H9 (cell line): Measurements from ENCODE around the gene EIF2S2. TPM values are rescaled to one million over a fixed set of nuclear protein-coding genes. Genes with fewer than 3 reads are reported as not detected.

Experiments
- DNase-seq: peaks from one replicate; pipeline ENCODE4 v3.0.0-alpha.2; 2017
- H2AFZ ChIP-seq: one replicate; pipeline ENCODE4 v1.6.1; 2013; ENCODE audit warnings: mild to moderate bottlenecking, low read length, control low read depth, moderate library complexity
- H2AK5ac ChIP-seq: 2 replicates; pipeline ENCODE4 v1.6.1; 2013; ENCODE audit warnings: low read length, control low read depth, mixed read lengths; ENCODE audit not compliant: insufficient read length
- H2BK120ac ChIP-seq: one replicate; pipeline ENCODE4 v1.6.1; 2013; ENCODE audit warnings: low read depth, mild to moderate bottlenecking, low read length, control low read depth, inconsistent platforms; ENCODE audit not compliant: poor library complexity, severe bottlenecking
- H2BK12ac ChIP-seq: 2 replicates; pipeline ENCODE4 v1.6.1; 2013; ENCODE audit warnings: low read length, control low read depth, mixed read lengths, low read depth; ENCODE audit not compliant: insufficient read length
- H2BK15ac ChIP-seq: 2 replicates; pipeline ENCODE4 v1.6.1; 2013; ENCODE audit warnings: low read depth, low read length, control low read depth
- H2BK20ac ChIP-seq: one replicate; pipeline ENCODE4 v1.6.1; 2013; ENCODE audit warnings: low read depth, mild to moderate bottlenecking, low read length, control low read depth, inconsistent platforms; ENCODE audit not compliant: poor library complexity, severe bottlenecking
- H2BK5ac ChIP-seq: 2 replicates; pipeline ENCODE4 v1.6.1; 2013; ENCODE audit warnings: low read length, control low read depth, mixed read lengths; ENCODE audit not compliant: insufficient read length
- H3K14ac ChIP-seq: 2 replicates; pipeline ENCODE4 v1.6.1; 2013; ENCODE audit warnings: low read length, control low read depth; ENCODE audit not compliant: insufficient read depth
- H3K18ac ChIP-seq: 2 replicates; pipeline ENCODE4 v1.6.1; 2013; ENCODE audit warnings: low read depth, mild to moderate bottlenecking, mixed read lengths, low read length, control low read depth; ENCODE audit not compliant: insufficient read length
- H3K23ac ChIP-seq: 2 replicates; pipeline ENCODE4 v1.6.1; 2013; ENCODE audit warnings: low read length, control low read depth, mixed read lengths, low read depth; ENCODE audit not compliant: insufficient read length
- H3K23me2 ChIP-seq: 2 replicates; pipeline ENCODE4 v1.6.1; 2013; ENCODE audit warnings: low read depth, mild to moderate bottlenecking, mixed read lengths, low read length, control low read depth; ENCODE audit not compliant: insufficient read length, poor library complexity, severe bottlenecking
- H3K27ac ChIP-seq: 2 replicates; pipeline ENCODE4 v1.5.1; 2013; ENCODE audit warnings: low read length, control low read depth, mixed read lengths, low read depth; ENCODE audit not compliant: insufficient read length
- H3K27me3 ChIP-seq: 2 replicates; pipeline ENCODE4 v1.6.1; 2013; ENCODE audit warnings: low read length, control low read depth, inconsistent platforms; ENCODE audit not compliant: insufficient read depth
- H3K4ac ChIP-seq: 2 replicates; pipeline ENCODE4 v1.6.1; 2013; ENCODE audit warnings: low read depth, mild to moderate bottlenecking, control low read depth, inconsistent platforms, low read length, moderate library complexity
- H3K4me1 ChIP-seq: 2 replicates; pipeline ENCODE4 v1.6.1; 2013; ENCODE audit warnings: low read length, control low read depth, inconsistent platforms; ENCODE audit not compliant: insufficient read depth
- H3K4me2 ChIP-seq: 2 replicates; pipeline ENCODE4 v1.6.1; 2013; ENCODE audit warnings: low read length, control low read depth, mixed read lengths; ENCODE audit not compliant: insufficient read length, insufficient read depth
- H3K56ac ChIP-seq: 2 replicates; pipeline ENCODE4 v1.6.1; 2013; ENCODE audit warnings: low read depth, mild to moderate bottlenecking, mixed read lengths, low read length, control low read depth; ENCODE audit not compliant: insufficient read length
- H3K79me1 ChIP-seq: 2 replicates; pipeline ENCODE4 v1.6.1; 2013; ENCODE audit warnings: low read depth, mild to moderate bottlenecking, moderate library complexity, low read length, control low read depth, inconsistent platforms; ENCODE audit not compliant: insufficient read depth, poor library complexity, severe bottlenecking
- H3K79me2 ChIP-seq: 2 replicates; pipeline ENCODE4 v1.6.1; 2013; ENCODE audit warnings: low read length, control low read depth, inconsistent platforms; ENCODE audit not compliant: insufficient read depth
- H3K9ac ChIP-seq: 2 replicates; pipeline ENCODE4 v1.6.1; 2013; ENCODE audit warnings: low read length, control low read depth, mixed read lengths; ENCODE audit not compliant: insufficient read length; ENCODE audit errors: extremely low read depth
- H3K9me3 ChIP-seq: one replicate; pipeline ENCODE4 v1.6.1; 2013; ENCODE audit warnings: low read depth, low read length, inconsistent platforms; ENCODE audit not compliant: control insufficient read depth
- H3T11ph ChIP-seq: one replicate; pipeline ENCODE4 v1.6.1; 2013; ENCODE audit warnings: mild to moderate bottlenecking, low read length, control low read depth, inconsistent platforms
- H4K20me1 ChIP-seq: one replicate; pipeline ENCODE4 v1.6.1; 2013; ENCODE audit not compliant: control insufficient read depth, insufficient read length, insufficient read depth
- H4K5ac ChIP-seq: 2 replicates; pipeline ENCODE4 v1.6.1; 2013; ENCODE audit warnings: low read depth, mild to moderate bottlenecking, mixed read lengths, low read length, control low read depth; ENCODE audit not compliant: insufficient read length
- H4K8ac ChIP-seq: replicated peaks from 2 replicates; pipeline ENCODE4 v1.6.1; 2013; ENCODE audit warnings: low read length, control low read depth, mixed read lengths, low read depth; ENCODE audit not compliant: insufficient read length
- H4K91ac ChIP-seq: 2 replicates; pipeline ENCODE4 v1.6.1; 2013; ENCODE audit warnings: low read depth, mild to moderate bottlenecking, moderate library complexity, mixed read lengths, low read length, control low read depth; ENCODE audit not compliant: insufficient read length
- H3K27ac Mint-ChIP-seq, 3 experiments: 2 replicates in 2 of 3; 3 replicates in 1 of 3; pipeline ENCODE4 v1.8.0; 2020 to 2021; ENCODE audit warnings: mixed read lengths in 3 of 3, mild to moderate bottlenecking in 1 of 3, moderate library complexity in 1 of 3
- H3K27me3 Mint-ChIP-seq: 2 replicates; pipeline ENCODE4 v1.8.0; 2021; ENCODE audit warnings: low read depth, mild to moderate bottlenecking, moderate library complexity, mixed read lengths
- H3K36me3 Mint-ChIP-seq, 3 experiments: 2 replicates in 2 of 3; 3 replicates in 1 of 3; pipeline ENCODE4 v1.8.0; 2020 to 2021; ENCODE audit warnings: low read depth in 3 of 3, mixed read lengths in 3 of 3; ENCODE audit not compliant: insufficient read depth in 1 of 3
- H3K4me1 Mint-ChIP-seq, 2 experiments: 2 replicates each; pipeline ENCODE4 v1.8.0; 2020; ENCODE audit warnings: mixed read lengths in 2 of 2
- H3K4me3 Mint-ChIP-seq, 2 experiments: 2 replicates in 1 of 2; 3 replicates in 1 of 2; pipeline ENCODE4 v1.8.0; 2020 to 2021; ENCODE audit warnings: mild to moderate bottlenecking in 2 of 2, mixed read lengths in 2 of 2, moderate library complexity in 1 of 2
- H3K9me3 Mint-ChIP-seq, 2 experiments: 2 replicates in 1 of 2; 3 replicates in 1 of 2; pipeline ENCODE4 v1.8.0; 2020; ENCODE audit warnings: mild to moderate bottlenecking in 2 of 2, mixed read lengths in 2 of 2, moderate library complexity in 1 of 2
- CTCF ChIP-seq: fragments of 200-600 bp; sonication (generic); conservative IDR thresholded peaks from 3 replicates; pipeline ENCODE4 v1.8.0; 2021; ENCODE audit warnings: antibody characterized with exemption, mild to moderate bottlenecking
- WGBS: extraction: QIAGEN DNeasy Blood & Tissue Kit; methylation state at CpG from one replicate; pipeline ENCODE4 v1.1.7; 2013; ENCODE audit warnings: missing lambda C conversion rate, low lambda C conversion rate, mixed read lengths; ENCODE audit not compliant: insufficient read length; ENCODE audit errors: extremely low coverage; 5-methylcytosine and 5-hydroxymethylcytosine counted together
- total RNA-seq: library from RNA; stranded (reverse); gene quantifications from 2 replicates; pipeline ENCODE4 v1.2.1, GENCODE V29; 2021

The EIF2S2 gene
- total RNA-seq, 1 experiment from 2014 or later, result 188 TPM

GRCh38 chr20:34079818-34080217 lies 32.2 kb downstream of the EIF2S2 start:
- H2BK12ac ChIP-seq, result no peak overlapping the region
- H3K4me1 ChIP-seq, result no peaks in the 10 kb centered on the region
- H3K4me3 Mint-ChIP-seq, result no peak overlapping the region
- TF ChIP-seq CTCF, result no peak
- no peak overlapping the region for H3K14ac ChIP-seq
- no peak overlapping the region for H3K18ac ChIP-seq
- H3K36me3 Mint-ChIP-seq, result peaks cover 16 to 68% (median 30%) of the 10 kb centered on the region in 3 experiments
- H3K79me1 ChIP-seq, result no peaks in the 10 kb centered on the region
- no peaks in the 10 kb centered on the region for H3K27me3 Mint-ChIP-seq
- WGBS, result no CpG with 5 or more reads among the region's 6 CpGs
- H3K79me2 ChIP-seq, result no peaks in the 10 kb centered on the region
- no peaks in the 10 kb centered on the region for H3K9me3 Mint-ChIP-seq
- no peak overlapping the region for H2AFZ ChIP-seq
- H3T11ph ChIP-seq, result no peak overlapping the region
- no peak overlapping the region for H2AK5ac ChIP-seq
- no peak overlapping the region for H3K4me2 ChIP-seq
- H3K23me2 ChIP-seq, result no peaks in the 10 kb centered on the region
- no peak overlapping the region for H2BK15ac ChIP-seq
- H3K27ac Mint-ChIP-seq, result peak overlapping the region in 1 of 3 experiments; percentile 36; a peak in 1 of 7 replicates
- H4K91ac ChIP-seq, result no peak overlapping the region
- H2BK5ac ChIP-seq, result no peak overlapping the region
- no peak overlapping the region for H2BK20ac ChIP-seq
- H3K27me3 ChIP-seq, result no peaks in the 10 kb centered on the region
- H3K9ac ChIP-seq, result no peak overlapping the region
- no peak overlapping the region for H2BK120ac ChIP-seq
- no peaks in the 10 kb centered on the region for H4K20me1 ChIP-seq
- no peak overlapping the region for H4K5ac ChIP-seq
- no peaks in the 10 kb centered on the region for H3K9me3 ChIP-seq
- no peaks in the 10 kb centered on the region; a peak in 1 of 4 replicates for H3K4me1 Mint-ChIP-seq
- H3K4ac ChIP-seq, result no peak overlapping the region
- H3K27ac ChIP-seq, result no peak overlapping the region
- H3K56ac ChIP-seq, result no peak overlapping the region
- DNase-seq, result no peak
- no peak overlapping the region for H3K23ac ChIP-seq
- H4K8ac ChIP-seq, result no peak overlapping the region
